Endothelial cell (in vitro differentiated cells): ENCODE measurements around the gene MEN1. TPM values are rescaled to one million over a fixed set of nuclear protein-coding genes. Genes with fewer than 3 reads are reported as not detected.

Source experiments
- DNase-seq: peaks from one replicate; pipeline ENCODE4 v3.0.0; 2021; ENCODE audit warnings: low spot score
- H3K27ac Mint-ChIP-seq: one replicate; pipeline ENCODE4 v1.8.0; 2021; ENCODE audit warnings: mixed read lengths, inconsistent platforms; ENCODE audit not compliant: unreplicated experiment
- H3K27me3 Mint-ChIP-seq: one replicate; pipeline ENCODE4 v1.8.0; 2021; ENCODE audit warnings: mild to moderate bottlenecking, moderate library complexity, mixed read lengths, inconsistent platforms; ENCODE audit not compliant: unreplicated experiment
- H3K36me3 Mint-ChIP-seq: one replicate; pipeline ENCODE4 v1.8.0; 2021; ENCODE audit warnings: mild to moderate bottlenecking, low read depth, mixed read lengths, inconsistent platforms; ENCODE audit not compliant: unreplicated experiment
- H3K4me1 Mint-ChIP-seq: one replicate; pipeline ENCODE4 v1.8.0; 2021; ENCODE audit warnings: mild to moderate bottlenecking, mixed read lengths, inconsistent platforms; ENCODE audit not compliant: unreplicated experiment
- H3K4me3 Mint-ChIP-seq: one replicate; pipeline ENCODE4 v1.8.0; 2021; ENCODE audit warnings: mild to moderate bottlenecking, mixed read lengths, inconsistent platforms; ENCODE audit not compliant: unreplicated experiment
- H3K9me3 Mint-ChIP-seq: one replicate; pipeline ENCODE4 v1.8.0; 2021; ENCODE audit warnings: mixed read lengths, inconsistent platforms; ENCODE audit not compliant: unreplicated experiment
- total RNA-seq: library from RNA; stranded (reverse); fragmentation: NEBNext Ultra II Directional; extraction: Animal tissue kit (Norgen Biotek cat#: 25700); gene quantifications from one replicate; pipeline ENCODE4 v1.2.1, GENCODE V29; 2021; ENCODE audit not compliant: unreplicated experiment
- TF ChIP-seq, protein P1 (sequence below): fragments of 200-600 bp; sonication (generic); IDR thresholded peaks from one replicate; pipeline ENCODE4 v1.5.0; 2021; ENCODE audit warnings: antibody characterized with exemption; ENCODE audit not compliant: unreplicated experiment

MEN1 gene
- total RNA-seq, 1 donor from 2014 or later = 56.3 TPM

GRCh38 chr11:64755681-64756361, 54.5 kb downstream of the MEN1 start:
- Mint-ChIP-seq H3K27ac (no peak overlapping the region), H3K36me3 (no peaks in the 10 kb centered on the region), H3K9me3 (no peaks in the 10 kb centered on the region), H3K4me3 (no peak overlapping the region), H3K4me1 (peaks cover 8% of the 10 kb centered on the region), H3K27me3 (peaks cover 9% of the 10 kb centered on the region)
- DNase-seq = no peak
- TF ChIP-seq, protein P1, sequence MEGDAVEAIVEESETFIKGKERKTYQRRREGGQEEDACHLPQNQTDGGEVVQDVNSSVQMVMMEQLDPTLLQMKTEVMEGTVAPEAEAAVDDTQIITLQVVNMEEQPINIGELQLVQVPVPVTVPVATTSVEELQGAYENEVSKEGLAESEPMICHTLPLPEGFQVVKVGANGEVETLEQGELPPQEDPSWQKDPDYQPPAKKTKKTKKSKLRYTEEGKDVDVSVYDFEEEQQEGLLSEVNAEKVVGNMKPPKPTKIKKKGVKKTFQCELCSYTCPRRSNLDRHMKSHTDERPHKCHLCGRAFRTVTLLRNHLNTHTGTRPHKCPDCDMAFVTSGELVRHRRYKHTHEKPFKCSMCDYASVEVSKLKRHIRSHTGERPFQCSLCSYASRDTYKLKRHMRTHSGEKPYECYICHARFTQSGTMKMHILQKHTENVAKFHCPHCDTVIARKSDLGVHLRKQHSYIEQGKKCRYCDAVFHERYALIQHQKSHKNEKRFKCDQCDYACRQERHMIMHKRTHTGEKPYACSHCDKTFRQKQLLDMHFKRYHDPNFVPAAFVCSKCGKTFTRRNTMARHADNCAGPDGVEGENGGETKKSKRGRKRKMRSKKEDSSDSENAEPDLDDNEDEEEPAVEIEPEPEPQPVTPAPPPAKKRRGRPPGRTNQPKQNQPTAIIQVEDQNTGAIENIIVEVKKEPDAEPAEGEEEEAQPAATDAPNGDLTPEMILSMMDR = no peak

GRCh38 chr11:64754919-64755662, 55.3 kb downstream of the MEN1 start:
- peaks cover 10% of the 10 kb centered on the region for H3K27me3 Mint-ChIP-seq
- H3K27ac Mint-ChIP-seq = no peak overlapping the region
- TF ChIP-seq, protein P1 = no peak
- no peaks in the 10 kb centered on the region for H3K9me3 Mint-ChIP-seq
- no peak overlapping the region for H3K4me3 Mint-ChIP-seq
- H3K4me1 Mint-ChIP-seq = peaks cover 6% of the 10 kb centered on the region
- H3K36me3 Mint-ChIP-seq = no peaks in the 10 kb centered on the region
- DNase-seq = no peak

- no peak overlapping the region for H3K4me3 Mint-ChIP-seq
- DNase-seq = no peak
- H3K27ac Mint-ChIP-seq = no peak overlapping the region
- TF ChIP-seq, protein P1 = no peak
- no peaks in the 10 kb centered on the region for H3K9me3 Mint-ChIP-seq
- H3K36me3 Mint-ChIP-seq = no peaks in the 10 kb centered on the region
- H3K27me3 Mint-ChIP-seq = peaks cover 6% of the 10 kb centered on the region
- H3K4me1 Mint-ChIP-seq = no peaks in the 10 kb centered on the region
Measured at GRCh38 chr11:64754124-64754918, 56.0 kb downstream of the MEN1 start.

Other genes with a start within 250 kb of the MEN1 start
- gene SLC22A12, start 219.3 kb downstream of the MEN1 start, total RNA-seq = not detected
- 11.5 TPM for gene NRXN2, start 87.4 kb downstream of the MEN1 start, total RNA-seq
- gene RASGRP2, start 66.4 kb downstream of the MEN1 start, total RNA-seq = 139 TPM
- 0.26 TPM for gene PYGM, start 50.6 kb downstream of the MEN1 start, total RNA-seq
- gene SF1, start 32.0 kb downstream of the MEN1 start, total RNA-seq = 322 TPM
- gene MAP4K2, start 7.3 kb downstream of the MEN1 start, total RNA-seq = 202 TPM
- 4.1 TPM for gene CDC42BPG, start 34.1 kb upstream of the MEN1 start, total RNA-seq
- gene EHD1, start 68.1 kb upstream of the MEN1 start, total RNA-seq = 84.0 TPM
- 22.4 TPM for gene ATG2A, start 106.7 kb upstream of the MEN1 start, total RNA-seq
- 13.3 TPM for gene PPP2R5B, start 114.1 kb upstream of the MEN1 start, total RNA-seq
- gene GPHA2, start 125.3 kb upstream of the MEN1 start, total RNA-seq = not detected
- not detected for gene MAJIN, start 161.6 kb upstream of the MEN1 start, total RNA-seq
- not detected for gene BATF2, start 186.4 kb upstream of the MEN1 start, total RNA-seq
- 66.4 TPM for gene ARL2, start 203.6 kb upstream of the MEN1 start, total RNA-seq
- gene SNX15, start 216.9 kb upstream of the MEN1 start, total RNA-seq = 19.4 TPM
- gene SAC3D1, start 230.7 kb upstream of the MEN1 start, total RNA-seq = 4.8 TPM
- not detected for gene NAALADL1, start 248.0 kb upstream of the MEN1 start, total RNA-seq